Stimulated activated CD4-positive, alpha-beta T cell treated with anti-CD3 and anti-CD28 coated beads, Interleukin-1b, Interleukin-23, amount 100 ng/mL, for 1 hour (primary cell): ENCODE results near the gene SPRR2D.
"Not testable (repeated sequence)": the region's sequence is repeated elsewhere in the genome, so short reads cannot be mapped to it uniquely, and the experiment has no call there.

Experiments used
- DNase-seq, 2 donors: peaks; one replicate each; pipeline ENCODE4 v3.0.0-alpha.2; 2020; ENCODE audit warnings: low read depth in 2 of 2

Gene SPRR2D

GRCh38 chr1:153011235-153011758, 29.6 kb downstream of the SPRR2D start:
- not testable (repeated sequence) for DNase-seq

GRCh38 chr1:153001382-153001781, 39.5 kb downstream of the SPRR2D start, which contains the start of gene SPRR3:
SPRR3 (plus strand) TSS chr1:153001749; CDS start chr1:153003021, 1,272 bp downstream.
- DNase-seq: no peak

DNA sequence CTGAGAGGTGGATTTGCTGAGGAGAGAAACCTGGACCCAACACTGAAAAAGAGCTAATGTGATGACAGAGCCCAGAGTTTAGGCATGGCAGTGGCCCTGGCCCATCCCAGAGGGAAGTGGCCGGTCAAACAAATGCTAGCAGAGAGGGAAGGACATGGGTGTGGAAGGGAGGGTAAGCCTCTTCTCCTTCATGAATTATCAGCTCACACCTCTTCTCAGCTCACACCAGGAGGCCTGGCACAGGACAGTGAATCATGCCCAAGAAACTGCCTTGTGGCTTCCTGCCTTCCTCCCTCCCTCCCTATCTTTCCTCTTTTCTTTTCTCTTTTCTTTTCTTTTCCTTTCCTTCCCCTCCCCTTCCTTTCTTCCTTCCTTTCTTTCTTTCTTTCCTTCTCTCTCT, 40.6 kb downstream of the SPRR2D start:
- DNase-seq: no peak

DNA sequence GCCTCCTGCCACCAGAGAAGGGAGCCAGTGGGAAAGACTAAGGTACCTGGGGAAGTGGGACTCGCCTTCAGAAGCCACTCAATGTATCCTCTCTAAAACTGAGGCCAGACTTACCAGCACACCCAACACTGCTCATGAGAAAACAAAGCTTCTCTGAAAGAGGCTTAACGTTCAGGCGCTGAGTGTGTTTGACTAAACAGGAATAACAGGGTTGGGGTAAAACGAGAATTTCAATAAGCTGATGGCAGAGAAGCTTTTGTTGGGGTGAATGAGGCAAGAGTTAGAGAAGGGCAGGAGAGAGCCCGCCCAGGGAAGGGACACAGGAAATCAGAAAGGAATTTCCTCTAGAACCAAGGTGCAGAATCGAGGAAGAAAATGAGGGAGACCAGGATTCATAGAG, 41.1 kb downstream of the SPRR2D start:
- no peak for DNase-seq

DNA sequence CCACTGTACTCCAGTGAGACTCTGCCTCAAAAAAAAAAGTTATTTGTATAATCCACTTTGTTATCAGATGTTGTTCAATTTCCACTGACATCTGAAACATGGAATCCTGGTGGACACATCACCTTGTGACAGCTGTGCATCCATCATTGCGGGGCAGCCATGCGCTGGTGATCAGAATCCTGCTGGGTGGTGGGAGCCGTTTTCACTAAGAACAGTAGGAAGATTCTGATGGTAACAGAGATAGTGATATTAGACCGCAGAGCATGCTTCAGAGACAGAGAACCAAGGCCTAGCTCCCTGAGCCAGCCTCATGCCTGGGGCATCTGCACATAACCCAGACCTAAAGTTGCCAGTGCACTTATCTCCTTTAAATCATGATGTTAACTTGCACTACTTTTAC, 42.4 kb downstream of the SPRR2D start:
- no peak for DNase-seq

DNA sequence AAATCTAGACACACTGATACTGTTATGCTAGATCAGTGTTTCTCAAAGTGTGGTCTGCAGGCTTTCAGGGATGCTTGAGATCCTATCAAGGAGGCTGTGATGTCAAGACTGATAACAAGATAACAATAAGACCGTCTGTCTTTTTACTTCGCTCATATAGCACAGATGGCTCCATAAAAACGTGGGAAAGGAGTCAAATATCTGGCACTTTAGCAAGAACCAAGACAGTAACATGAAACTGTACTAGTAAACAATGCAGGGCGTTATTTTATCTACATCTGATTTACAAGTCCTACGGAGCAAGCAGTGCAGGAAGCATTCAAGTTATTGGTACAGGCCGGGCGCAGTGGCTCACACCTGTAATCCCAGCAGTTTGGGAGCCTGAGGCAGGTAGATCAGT, 43.0 kb downstream of the SPRR2D start:
- no peak for DNase-seq

DNA sequence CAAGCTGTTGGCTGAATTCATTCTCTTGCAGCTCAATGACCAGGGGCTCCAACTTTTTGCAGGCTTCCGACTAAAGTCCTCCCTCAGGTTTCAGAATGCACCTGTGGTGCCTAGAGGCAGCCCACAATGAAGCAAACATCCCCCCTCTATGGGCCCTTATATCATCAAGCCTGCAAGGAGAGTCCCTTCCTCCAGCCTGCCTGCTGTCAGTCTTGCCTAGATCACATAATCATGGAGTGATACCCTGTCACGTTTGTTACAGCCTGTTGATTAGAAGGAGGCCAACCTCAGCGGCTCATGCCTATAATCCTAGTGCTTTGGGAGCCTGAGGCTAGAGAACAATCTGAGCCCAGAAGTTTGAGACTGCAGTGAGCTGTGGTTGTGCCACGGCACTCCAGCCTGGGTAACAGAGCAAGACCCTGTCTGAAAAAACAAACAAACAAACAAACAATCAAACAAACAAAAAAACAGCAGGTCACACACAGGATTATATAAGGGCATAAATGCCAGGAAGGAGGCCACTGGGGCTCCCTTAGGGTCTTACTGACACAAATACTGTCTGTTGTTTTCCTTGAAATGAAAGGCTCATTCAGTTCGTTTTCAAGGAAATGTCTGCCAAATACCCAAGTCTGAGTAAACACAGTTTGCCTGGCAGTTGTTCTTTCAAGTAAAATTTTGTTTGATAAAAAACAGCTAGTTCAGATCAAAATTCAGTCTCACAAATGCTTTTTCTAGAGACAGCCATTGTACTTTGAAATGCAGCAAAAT, 44.1 kb downstream of the SPRR2D start:
- DNase-seq: no peak

DNA sequence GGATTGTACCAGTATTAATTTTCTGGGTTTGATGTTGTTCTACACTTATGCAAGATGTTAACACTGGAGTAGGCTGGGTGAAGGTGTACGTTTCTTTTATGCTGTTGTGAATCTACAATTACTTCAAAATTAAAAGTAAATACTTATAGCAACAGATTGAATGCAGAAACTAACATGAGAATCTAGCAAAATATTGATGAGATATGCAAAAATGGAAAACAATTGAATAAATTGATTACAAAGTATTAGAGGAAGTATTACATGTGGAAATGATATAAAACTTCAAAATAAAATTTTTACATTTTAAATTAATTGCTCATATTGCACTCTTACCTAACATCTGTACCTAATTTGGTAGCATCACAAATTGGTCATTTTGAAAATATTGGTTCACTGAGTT, 45.1 kb downstream of the SPRR2D start:
- no peak for DNase-seq

- no peak for DNase-seq
These were observed 47.7 kb downstream of the SPRR2D start for GRCh38 chr1:152993186-152993585.
